Kidney glomerular epithelial cell (primary cell): ENCODE data around the gene ENTR1.
"Not testable (repeated sequence)": the region's sequence is repeated elsewhere in the genome, so short reads cannot be mapped to it uniquely, and the experiment has no call there.

Experiments used
- DNase-seq: peaks from one replicate; lab custom pipeline; 2025; lab: John Stamatoyannopoulos, UW

ENTR1 gene

DNA sequence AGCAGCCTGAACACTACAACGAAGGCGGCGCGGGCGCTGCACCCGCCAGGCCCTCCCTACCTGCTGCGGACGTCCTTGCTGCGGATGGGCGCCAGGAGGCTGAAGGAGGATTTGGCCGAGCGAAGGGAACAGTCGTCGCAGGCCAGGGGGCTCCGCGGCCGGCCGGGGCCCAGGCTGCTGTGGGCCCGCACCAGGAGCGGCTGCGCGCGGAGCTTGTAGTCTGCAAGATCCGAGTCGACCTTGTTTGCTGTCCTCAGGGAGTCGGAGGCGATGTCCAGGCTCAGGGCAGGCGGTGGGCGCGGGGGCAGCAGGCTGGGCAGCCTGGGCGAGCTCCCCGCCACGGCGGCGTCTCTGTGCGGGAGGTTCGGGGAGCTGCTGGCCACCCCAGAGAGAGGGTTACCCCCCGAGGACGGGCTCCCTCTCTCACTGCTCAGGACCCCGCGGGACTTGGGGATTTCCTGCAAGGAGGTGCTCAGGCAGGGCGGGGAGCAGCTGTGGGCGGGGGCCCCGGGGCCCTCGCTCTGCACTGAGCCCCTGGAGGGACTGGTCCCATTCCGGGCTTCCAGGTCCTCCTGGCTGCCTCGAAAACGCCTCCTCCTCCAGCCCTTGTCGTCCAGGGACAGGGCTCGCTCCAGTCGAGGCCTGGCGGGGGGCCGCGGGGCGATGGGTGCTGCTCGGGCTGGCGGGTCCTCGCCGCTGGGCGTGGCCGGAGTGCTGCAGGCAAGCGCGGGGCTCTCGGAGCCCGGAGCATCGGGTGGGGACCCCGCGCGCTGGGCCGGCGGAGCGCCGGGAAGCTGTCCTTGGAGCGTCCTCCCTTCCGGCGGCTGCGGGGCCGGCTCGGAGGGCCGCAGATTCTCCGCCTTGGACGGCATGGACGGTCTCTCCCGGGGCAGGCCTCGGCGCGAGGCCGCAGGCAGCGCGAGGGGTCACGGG, 28.4 kb upstream of the ENTR1 start:
- peak; percentile 15 for DNase-seq

DNA sequence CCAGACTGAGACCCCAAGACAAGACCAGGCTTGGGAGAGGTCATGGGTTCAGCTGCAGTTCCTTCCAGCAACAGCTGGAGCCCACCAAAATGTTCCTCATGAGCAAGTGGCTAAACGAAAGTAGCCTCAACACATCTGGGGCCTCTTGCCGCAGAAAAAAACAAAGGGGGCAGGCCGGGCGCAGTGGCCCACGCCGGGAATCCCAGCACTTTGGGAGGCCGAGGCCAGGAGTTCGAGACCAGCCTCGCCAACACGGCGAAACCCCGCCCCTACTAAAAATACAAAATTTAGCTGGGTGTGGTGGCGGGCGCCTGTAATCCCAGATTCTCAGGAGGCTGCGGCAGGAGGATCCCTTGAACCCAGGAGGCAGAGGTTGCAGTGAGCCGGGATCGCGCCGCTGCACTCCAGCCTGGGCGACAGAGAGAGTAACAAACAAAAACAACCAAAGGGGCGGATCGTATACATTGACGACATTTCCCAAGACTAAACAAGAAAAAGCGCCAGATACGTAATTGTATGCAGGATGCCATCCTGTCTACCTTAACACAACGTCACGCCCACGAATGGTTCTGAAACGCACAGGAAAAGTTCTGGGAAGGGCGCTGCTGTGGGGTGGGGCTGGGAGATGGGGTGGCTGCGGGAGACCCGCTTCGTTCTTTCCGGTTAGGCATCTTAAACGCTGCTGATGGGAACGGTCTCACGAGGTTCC, 27.6 kb upstream of the ENTR1 start:
- DNase-seq, result no peak

- no peak for DNase-seq
Observed at GRCh38 chr9:136437430-136437829, 27.0 kb upstream of the ENTR1 start.

GRCh38 chr9:136436055-136436634, 25.7 kb upstream of the ENTR1 start:
- no peak for DNase-seq

GRCh38 chr9:136434580-136435169, 24.3 kb upstream of the ENTR1 start:
- DNase-seq, result no peak

GRCh38 chr9:136433849-136434579, 23.6 kb upstream of the ENTR1 start:
- DNase-seq, result no peak

- DNase-seq, result no peak
Observed at GRCh38 chr9:136433043-136433715, 22.8 kb upstream of the ENTR1 start.

- no peak for DNase-seq
Observed at GRCh38 chr9:136432591-136432990, 22.2 kb upstream of the ENTR1 start.

GRCh38 chr9:136431782-136432350, 21.5 kb upstream of the ENTR1 start:
- no peak for DNase-seq

GRCh38 chr9:136430588-136431234, 20.3 kb upstream of the ENTR1 start:
- DNase-seq, result no peak

DNA sequence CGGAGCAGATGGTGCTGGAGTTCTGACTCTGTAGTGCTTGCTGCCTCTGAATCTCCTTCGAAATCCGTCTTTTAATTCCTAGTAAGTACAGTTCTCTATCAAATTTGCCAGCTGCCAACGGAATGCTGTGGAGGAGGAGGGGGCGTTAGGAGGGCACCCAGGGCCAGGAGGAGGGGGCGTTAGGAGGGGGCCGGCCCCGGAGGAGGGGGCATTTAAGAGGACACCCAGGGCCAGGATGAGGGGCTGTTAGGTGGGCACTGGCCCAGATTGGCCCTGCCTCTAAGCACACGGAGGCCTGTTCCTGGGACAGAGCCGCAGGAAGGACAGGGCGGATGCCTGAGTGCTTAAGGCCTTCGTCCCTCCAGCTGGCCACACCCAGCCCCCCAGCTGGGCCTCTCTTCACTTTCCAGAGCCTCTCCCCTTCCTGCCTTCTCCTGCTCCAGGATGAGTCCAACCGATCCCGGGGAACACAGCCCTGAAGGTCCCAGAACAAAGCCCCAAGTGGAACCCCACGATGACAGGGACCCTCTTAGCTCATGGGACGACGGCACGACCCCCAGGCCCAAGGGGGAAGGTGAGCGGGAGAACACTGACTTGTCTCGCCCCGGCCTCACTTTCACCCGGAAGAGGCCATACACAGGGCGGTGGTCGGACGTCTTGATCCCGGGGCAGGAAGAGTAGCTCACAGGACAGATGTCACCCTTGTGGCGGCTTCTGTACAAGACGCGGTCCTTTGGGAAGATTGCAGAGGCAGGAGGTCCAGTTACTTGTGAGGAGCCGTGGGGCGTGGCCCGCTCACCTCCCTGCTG, 19.5 kb upstream of the ENTR1 start:
- no peak for DNase-seq

GRCh38 chr9:136429075-136429628, 18.7 kb upstream of the ENTR1 start:
- no peak for DNase-seq

- no peak for DNase-seq
Observed at GRCh38 chr9:136426787-136427186, 16.4 kb upstream of the ENTR1 start.

DNA sequence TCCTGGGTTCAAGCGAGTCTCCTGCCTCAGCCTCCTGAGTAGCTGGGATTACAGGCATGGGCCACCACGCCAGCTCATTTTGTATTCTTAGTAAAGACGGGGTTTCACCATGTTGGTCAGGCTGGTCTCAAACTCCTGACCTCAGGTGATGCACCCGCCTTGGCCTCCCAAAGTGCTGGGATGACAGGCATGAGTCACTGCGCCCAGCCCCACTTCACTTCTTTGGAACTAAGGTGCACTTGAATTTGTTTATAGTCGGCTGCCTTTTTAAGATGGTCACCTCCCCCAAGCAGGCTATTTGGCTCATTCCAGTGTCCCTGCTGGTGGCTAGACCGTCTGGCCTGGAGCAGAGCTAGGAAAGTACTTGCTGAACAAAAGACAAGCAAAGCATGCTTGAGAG, 15.0 kb upstream of the ENTR1 start:
- DNase-seq, result not testable (repeated sequence)

- DNase-seq, result no peak
Observed at GRCh38 chr9:136424750-136425362, 14.4 kb upstream of the ENTR1 start.

DNA sequence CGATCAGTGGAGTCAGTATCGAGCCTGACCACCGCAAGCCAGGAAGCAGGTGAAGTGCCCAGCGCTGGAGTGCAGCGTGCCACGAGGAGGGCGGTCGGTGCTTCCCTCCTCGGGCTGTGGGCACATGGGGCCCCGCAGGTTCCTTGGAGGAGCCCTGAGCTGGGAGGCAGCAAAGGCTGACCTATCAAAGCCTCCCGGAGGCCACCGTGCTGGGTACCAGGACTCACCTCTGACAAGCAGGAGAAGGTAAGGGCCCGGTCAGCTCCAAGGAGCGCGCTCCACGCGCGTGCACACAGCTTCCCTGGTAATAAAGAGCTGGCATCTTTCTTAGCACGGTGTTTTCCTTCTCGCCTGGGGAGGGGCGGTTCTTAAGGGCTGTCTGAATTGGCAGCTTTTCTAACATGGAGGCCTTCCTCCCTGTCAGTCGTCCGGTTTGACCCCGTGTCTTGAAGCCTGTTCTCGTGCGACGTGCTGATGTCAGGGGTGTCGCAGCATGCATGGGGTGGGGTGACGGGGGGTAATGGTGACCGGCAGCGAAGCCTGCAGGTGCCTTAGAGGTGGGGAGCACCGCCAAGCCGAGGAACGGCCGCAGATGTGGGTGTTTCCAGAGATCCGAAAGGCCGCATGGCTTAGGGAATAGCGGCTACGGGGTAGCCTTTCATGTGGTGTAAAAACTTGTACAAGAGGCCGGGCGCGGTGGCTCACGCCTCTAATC, 13.2 kb upstream of the ENTR1 start:
- no peak for DNase-seq

GRCh38 chr9:136422876-136423275, 12.5 kb upstream of the ENTR1 start:
- DNase-seq, result no peak

- no peak for DNase-seq
Observed at GRCh38 chr9:136421791-136422190, 11.4 kb upstream of the ENTR1 start.
